Stimulated activated CD4-positive, alpha-beta T cell treated with anti-CD3 and anti-CD28 coated beads, Interleukin-2, amount 100 ng/mL, for 4 hours (primary cell): ENCODE results near the gene OR4F6.

Experiments used
- DNase-seq: peaks from one replicate; pipeline ENCODE4 v3.0.0-alpha.2; 2020; ENCODE audit warnings: low read depth

OR4F6 gene

DNA sequence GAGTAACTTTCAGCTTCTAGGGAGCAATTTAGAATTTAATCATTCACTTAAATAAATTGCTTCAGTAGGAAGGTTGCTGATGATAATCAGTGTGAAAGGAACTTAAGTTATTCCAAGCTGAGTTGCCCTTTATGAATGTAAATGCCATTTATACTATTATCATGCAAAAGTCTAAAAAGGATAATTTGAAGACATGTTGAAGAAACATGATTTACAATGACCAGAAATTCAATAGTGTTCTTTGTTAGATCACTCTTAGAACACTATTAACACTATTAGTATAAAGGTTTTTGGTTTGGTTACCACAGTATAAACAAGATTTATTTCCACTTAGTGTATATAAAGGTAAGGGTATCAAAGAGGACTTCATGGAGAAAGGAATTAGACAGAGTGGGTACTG is 1.6 kb downstream of the OR4F6 start:
- no peak for DNase-seq

- no peak for DNase-seq
Observed at GRCh38 chr15:101805605-101806345, 2.5 kb downstream of the OR4F6 start.

GRCh38 chr15:101807345-101807945 is 4.1 kb downstream of the OR4F6 start:
- no peak for DNase-seq

DNA sequence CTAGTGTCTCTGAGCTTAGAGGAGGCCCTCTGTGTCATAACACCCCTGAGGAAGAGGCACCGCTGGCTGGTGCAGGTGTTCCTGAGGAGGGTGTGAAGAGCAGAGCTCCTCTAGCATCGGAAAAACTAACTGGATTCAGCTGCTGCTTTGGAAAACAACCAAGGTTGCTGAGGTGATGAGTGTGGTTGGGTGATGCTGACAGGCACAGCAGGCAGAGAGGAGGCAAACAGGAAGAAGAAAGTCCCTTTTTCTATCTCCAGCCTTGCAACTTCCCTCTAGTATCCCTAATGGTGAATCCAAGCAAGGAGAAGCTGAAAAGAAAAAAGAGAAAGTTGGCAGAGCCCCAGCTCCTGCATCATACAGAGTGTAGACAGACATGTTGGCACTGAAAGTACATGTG is 4.9 kb downstream of the OR4F6 start:
- DNase-seq, result no peak

- no peak for DNase-seq
Observed at GRCh38 chr15:101810456-101810855, 7.1 kb downstream of the OR4F6 start.

DNA sequence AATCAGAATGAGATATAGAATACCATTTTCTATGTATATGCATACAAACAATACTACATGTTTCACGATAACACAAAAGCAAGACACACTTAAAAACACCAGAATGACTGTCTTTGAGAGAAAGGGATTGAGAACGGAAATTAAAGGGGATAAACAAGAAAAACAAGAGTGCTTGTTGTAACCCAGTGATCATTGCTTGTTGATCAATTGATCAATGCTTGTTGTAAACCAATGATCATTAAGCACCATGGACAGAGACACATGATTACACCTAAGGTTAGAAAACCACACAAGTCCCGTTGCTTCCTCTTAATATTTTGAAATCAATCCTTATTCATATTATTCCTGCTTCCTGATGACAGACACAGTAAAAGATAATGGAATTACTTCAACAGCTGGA is 7.6 kb downstream of the OR4F6 start:
- no peak for DNase-seq

DNA sequence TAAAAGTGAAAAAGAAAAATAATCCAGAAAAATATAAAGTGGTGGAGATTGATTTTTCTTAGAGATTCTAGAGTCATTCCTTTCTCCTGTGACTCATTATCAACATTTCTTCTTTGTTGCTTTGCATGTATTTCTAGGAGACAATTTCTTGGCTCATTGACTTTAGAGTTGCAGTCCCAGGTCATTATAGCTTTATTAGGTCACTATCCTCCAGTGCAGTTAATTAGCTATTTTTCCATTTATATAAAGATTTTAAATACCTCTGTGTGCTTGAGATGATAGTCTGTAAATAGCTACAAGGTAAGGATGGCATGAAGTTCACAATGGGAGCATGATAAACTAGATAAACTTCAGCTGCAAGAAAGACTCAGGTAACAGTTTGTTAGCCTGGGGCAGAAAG is 8.6 kb downstream of the OR4F6 start, which contains the start of gene OR4F15:
Gene OR4F15 (plus strand): TSS at position 301 of the 400 bp plus-strand sequence. CDS start 5,985 bp downstream, outside the sequence.
- DNase-seq, result no peak

- no peak for DNase-seq
Observed at GRCh38 chr15:101813803-101814534, 10.7 kb downstream of the OR4F6 start.

DNA sequence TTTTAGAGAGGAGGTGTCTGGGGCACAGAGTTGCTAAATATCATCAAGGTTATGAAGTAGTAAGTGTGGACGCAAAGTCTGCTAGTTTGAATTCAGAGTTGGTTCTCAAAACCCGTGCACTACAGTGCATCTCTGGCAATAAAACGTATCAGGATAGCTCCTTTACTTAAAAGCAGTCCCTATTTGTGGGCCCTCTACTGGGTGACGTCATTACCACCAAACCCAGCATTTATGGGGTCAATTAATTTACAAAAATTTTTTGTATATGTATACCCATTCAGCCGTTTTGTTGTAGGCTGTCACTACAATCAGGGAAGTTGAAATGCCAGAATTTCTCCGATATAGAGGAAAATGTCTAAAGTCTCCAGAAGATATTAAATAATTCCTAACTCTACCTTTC is 17.5 kb downstream of the OR4F6 start:
- DNase-seq, result no peak

- no peak for DNase-seq
Observed at GRCh38 chr15:101827257-101827656, 23.9 kb downstream of the OR4F6 start.

DNA sequence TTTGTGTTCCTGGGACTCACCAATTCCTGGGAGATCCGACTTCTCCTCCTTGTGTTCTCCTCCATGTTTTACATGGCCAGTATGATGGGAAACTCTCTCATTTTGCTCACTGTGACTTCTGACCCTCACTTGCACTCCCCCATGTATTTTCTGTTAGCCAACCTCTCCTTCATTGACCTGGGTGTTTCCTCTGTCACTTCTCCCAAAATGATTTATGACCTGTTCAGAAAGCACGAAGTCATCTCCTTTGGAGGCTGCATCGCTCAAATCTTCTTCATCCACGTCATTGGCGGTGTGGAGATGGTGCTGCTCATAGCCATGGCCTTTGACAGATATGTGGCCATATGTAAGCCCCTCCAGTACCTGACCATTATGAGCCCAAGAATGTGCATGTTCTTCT is 25.5 kb downstream of the OR4F6 start:
- no peak for DNase-seq

- no peak for DNase-seq
Observed at GRCh38 chr15:101841656-101842055, 38.3 kb downstream of the OR4F6 start.

DNA sequence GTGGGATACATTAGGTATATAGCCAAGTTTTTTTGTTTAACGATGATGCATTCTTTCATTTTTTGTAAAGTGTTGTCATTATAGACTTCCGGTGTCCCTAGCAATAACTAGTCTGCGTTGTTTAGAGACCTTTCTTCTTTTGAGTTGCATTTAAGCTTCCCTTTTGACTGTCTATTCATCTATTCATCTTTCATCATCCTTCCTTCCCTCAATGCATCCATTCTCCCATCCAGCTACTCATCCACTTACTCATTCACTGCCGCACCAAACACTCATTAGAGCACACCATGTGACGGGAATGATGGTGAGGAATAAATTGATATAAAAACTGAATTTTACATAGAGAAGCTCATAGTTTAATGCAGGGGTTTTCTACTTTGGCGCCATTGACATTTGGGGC is 41.6 kb downstream of the OR4F6 start:
- DNase-seq, result no peak

DNA sequence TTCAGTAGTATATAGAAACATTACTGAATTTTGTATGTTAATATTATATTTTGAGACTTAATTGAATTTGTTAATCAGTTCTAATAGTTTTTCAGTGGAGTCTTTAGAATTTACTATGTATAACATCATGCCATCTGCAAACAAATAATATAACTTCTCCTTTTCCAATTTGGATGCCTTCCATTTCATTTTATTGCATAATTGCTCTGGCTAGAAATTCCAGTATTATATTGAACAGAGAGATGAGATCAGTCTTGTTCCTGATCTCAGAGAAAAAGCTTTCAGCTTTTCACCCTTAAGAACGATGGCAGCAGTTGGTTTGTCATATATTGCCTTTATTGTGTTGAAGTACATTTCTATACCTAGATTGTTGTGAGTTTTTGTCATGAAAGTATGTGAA is 49.0 kb downstream of the OR4F6 start:
- no peak for DNase-seq
